ENCODE data around the gene CCNK.

GRCh38 chr14:99514552-99515300 lies 33.5 kb downstream of the CCNK start:
- TF ChIP-seq CTCF (IDR thresholded peaks at IDR 0.05) (no peak), POLR2AphosphoS5 (IDR thresholded peaks at IDR 0.05) (no peak), POLR2A (IDR thresholded peaks at IDR 0.05) (no peak)
